Activated CD4-positive, alpha-beta T cell treated with anti-CD3 and anti-CD28 coated beads, Interleukin-2, amount 50 U/mL, for 4 hours (primary cell): ENCODE results near the gene TLL2.
A peak's percentile ranks its signal among the peaks of the same experiment; 100 is the strongest.

ENCODE experiments used
- DNase-seq, 2 experiments: peaks; one replicate each; pipeline ENCODE4 v3.0.0-alpha.2; 2020

TLL2 gene

DNA sequence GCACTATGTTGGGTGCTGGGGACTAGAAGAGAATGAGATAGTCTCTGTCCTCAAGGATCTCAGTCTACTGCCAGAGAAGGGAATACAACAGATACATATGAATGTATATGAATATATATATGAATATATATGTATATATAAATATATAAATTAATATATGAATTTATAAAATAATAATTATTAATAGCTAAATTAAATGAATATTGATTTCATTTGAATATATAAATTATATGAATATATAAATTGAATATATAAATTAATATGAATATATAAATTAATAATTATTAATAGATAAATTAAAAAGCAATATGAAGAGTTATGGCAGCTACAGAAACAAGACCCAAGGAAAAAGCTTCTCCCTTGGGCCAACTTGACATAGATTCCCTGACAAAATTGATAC lies 95.1 kb downstream of the TLL2 start:
- no peak for DNase-seq

DNA sequence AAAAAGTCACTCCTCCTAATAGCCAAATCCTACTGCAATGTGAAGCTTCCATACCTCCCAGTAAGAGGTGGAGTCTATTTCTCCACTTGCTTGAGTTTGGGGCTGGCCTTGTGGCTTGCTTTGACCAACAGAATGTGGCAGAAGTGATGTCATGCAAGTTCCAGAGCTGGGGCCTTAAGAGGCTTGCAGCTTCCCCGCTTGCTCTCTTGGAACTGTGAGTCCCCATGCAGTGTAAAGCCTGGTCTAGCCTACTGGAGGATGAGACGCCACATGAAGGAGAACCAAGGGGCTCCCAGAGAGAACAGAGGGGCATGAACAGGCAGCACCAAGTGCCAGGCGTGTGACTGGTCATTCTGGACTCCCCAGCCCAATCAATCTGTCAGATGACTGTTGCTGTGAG lies 96.3 kb downstream of the TLL2 start:
- DNase-seq, result no peak

DNA sequence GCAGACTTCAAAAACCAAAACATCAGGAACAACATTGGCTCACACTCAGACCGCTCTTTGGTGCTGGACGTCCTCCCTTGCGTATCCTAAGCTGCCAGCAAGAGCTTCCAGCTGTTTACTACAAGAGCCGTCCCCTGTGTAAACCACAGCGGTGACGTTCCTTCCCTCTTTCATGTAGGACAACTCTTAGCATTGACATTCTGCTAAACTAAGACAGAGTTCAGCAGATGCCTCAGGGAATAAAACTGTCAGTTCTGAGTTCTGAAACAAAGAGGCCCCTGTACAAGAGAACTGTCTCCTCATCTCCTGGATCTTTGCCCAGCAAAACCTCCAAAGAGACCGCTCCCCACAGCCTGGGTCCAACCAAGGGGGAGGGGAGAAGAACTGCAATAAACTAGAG lies 97.1 kb downstream of the TLL2 start:
- DNase-seq, result no peak

DNA sequence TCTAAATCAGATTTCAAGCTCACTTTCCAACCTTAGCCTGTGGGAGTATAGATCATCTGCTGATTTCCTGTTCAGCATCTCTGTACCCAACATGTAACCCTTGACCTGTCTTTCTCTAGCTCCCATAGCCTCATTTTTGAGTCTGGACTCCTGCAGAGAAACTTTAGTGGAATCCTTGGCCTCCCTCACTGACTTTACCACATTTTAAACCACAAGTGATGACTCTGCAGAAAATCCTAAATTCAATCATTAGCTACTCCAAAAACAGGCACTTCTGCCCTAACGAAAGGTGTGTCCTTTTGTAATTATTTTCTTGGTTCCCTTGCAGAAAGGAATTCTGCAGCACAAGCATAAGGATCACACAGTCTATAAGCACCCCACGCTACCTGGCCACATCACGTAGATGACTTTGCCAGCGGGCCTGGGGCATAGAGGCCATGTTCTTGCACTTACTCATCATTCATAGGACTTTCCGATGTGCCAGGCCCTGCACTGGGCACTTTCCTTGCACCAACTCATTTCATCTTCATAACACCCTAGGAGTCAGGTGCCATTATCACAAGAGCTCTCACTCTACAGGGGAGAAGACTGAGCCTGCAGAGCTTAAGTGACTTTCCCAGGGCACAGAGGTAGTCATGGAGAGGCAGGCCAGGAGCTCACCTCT lies 97.7 kb downstream of the TLL2 start:
- DNase-seq, result no peak

DNA sequence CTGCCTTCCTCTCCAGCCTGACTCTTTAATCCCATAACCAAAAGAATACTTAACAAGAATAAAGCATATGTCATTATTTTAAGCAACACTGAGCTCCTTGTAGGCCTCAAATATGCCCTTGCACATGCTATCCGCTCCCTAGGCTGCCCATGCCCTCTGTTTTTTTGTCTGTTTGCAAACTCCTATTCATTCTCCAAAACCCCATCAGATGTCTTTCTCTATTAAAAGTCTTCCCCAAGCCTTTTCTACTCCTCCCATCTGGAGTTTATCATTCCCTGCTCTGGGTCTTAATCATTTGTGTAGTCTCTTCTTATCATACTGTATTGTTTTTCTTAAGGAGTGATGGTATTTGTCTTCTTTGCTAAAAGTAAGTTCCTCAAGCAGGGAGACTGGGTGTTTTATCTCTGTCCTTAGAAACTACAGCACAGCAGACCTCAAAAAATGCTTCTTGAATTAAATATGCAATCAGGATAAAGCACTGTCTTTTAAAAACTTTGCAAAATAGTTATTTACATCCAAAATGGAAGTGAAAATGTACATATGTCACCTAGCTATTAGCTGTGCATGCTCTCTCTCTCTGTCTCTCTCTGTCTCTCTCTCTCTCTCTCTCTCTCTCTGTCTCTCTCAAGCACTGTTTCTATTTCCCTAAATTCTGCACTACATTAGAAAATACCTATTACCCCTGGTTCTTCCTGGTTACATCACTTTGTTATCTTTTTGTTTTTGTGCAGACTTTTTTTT lies 98.4 kb downstream of the TLL2 start:
- no peak for DNase-seq

DNA sequence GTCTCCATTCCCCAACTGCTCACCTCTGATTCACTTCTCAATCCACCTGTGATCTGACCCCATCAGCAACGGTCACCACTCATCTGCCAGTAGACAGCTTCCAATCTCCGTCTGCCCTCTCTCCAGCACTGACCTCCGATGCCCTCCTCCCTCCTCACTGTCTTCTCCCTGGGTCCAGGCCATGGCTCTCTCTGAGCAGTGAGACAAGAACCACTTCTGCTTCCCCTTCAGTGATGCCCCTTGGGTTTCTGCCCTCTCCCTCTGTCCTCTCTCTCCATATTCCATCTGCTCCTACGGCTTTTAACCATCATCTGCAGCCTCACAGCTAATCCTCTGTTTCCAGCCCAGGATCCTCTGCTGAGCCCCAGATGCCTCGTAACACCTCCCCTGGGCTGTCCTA lies 99.4 kb downstream of the TLL2 start:
- no peak for DNase-seq

DNA sequence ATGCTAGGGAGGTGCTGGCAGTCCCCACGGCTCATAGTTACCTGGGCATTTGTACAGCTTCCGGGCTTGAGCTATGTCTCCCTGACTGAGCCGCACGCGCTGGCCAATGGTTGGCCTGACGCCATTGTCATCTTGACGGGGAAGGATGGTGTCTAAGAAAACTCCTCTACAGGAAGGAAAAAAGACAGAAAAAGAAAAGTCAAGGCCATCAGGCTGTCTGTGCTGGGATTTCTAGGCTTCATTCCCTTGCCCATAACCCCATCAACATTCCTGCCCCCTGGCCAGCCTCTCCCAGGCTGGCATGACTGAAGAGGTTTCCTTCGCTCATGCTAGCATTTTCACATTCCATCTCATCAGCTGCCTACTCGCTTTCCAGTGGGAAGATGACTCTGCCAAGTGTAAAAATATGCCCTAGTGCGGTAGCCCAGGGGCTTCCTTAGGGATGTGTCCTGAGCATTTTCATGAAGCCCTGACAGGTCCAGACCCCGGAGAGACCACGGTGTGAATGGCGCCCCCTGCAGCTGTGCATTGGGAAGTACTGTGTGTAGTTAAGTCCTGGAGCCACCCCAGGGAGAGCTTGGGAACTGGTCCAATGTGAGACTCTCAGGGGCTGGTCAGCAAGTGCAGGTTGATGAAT lies 100.5 kb downstream of the TLL2 start:
- DNase-seq, result no peak

DNA sequence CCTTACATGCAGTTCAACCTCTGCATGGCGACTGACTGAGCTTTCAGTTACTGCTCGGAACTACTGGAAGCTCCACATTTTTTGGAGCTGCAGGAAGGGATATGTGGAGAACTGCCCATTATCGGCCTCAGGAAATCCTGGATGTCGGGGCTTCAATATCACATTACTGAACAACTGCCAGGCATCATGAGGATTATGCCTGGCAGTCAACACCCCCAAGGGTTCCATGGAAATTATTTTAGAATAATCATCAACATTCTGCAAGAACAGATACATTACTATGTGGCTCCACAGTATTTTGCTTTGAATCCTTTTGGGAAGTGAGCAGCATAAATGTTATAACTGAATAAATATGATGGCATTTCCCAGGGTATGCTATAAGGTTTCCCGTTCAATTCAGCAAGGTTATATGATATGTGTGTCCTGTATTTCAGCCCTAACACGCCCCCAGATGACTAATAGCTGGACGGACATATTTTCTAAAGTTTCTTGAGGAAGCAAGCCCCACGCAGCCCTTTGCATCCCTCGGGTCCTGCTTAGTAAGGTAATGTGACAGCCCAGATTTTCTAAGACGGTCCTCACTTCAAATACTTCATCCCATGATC lies 101.9 kb downstream of the TLL2 start:
- no peak for DNase-seq

DNA sequence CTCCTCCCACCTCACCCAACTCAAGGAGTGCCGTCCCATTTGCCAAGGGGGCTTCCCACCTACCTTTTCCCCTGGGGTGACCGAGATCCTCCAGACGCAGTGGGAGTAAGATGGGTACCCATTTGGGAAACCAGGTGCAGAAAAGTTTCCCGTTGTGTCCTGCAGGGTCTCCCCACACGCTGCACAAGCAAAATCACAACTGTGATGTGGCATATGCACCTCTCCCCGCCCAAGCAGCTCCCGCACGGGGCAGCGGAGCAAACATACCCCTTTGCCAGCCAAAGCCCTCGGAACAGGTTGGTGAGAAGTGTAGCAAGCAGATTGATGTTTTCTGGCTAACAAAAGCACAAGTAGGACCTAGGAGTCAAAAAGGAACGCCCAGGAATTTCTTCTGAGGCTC lies 103.4 kb downstream of the TLL2 start:
- DNase-seq, result no peak

DNA sequence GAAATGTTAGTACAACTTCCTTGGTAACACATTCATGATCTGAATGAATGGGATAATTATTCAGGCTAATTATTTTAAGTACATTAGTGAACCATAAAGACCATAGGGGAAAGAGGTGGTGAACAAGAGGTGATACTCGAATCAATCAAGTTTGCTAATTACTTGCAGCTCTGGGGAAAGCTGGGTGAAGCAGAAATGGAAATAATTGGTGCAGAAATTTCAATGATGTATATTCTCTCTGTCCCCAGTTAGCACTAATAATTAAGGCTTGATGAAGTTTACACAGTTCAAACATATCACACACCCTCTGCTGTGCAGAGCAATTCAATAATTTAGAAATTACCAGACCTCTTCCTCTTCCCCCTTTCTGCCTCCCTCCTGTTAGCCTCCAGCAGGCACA lies 105.5 kb downstream of the TLL2 start:
- DNase-seq, result no peak

DNA sequence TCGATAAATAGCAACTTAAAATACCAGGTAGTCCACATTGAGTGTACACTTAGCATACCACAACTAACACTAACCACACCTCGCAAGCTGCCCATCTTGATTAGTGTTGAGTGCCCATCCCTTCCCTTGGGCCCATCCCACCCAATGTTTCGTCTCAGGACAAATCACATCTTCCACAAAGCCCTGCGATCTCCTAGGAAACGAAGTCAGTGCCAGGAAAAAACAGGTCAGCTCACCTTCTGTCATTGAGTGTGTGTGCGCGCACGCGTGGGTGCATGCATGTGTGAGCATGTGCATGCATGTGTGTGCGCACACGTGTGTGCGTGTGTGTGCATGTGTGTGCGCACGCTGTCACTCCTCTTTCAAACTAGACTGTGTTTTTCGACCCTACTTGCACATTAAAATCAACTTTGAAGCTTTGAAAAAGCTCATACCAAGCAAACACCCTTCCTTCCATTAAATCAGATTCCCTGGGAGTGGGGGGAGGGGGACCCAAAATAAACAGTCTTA lies 106.1 kb downstream of the TLL2 start:
- DNase-seq, result no peak

DNA sequence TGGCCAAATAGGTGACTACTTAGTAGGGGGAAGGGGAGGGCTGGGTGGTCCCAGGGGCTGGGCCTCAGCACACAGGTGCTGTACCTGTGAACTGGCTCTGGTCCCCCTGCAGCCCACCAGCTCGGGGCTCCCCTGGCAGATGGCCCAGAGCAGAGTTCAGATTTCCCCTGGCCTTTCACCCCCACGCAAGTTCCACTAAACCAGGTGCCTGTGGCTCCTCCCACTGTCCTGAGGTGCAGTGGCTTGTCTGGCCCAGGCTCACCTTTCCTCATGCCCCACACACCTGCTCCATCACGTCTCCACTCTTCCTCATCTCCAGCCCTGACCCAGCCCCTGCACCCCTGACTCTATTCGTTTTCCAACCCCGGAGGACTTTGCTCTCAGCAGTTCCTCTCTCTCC lies 107.6 kb downstream of the TLL2 start:
- no peak for DNase-seq

DNA sequence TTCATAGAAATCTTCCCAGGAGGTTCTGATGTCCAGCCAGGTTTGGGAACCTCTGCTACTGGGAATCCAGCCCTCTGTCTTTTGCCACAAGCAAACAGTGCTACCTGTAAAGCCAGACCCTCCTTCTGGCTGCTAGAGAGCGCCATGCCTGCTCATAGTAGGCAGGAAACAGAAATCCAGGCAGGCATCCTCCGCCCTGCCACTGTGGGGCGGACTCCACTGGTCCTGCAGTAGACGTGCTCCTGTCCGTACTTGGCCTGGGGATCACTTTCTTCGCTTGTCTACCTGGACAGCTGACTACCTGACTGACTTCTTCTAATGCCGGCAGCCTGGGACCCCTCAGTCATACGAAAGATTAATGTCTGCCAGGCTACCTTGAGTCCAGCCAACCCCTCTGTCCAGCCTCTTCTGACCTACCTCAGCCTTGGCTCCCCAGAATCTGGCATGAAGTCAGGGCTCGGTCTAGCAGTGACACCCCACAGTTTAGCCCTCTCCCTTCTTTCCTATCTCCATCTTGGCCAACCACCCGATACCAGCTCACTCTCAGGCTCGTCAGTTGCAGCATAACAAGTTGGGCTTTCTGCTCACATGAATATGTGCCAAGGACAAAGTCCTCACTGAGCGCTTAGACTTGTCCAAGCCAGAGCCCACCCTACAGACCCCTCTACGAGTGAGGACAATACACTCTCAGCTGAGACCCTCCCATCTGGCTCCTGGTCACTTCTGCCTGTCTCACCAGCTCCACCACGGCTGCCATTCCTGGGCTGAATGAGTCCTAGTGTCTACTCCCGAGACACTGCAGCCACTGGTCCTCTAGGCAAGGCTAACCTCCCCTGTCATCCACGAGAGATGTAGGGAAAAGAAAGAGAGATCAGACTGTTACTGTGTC lies 111.1 kb downstream of the TLL2 start:
- no peak for DNase-seq

DNA sequence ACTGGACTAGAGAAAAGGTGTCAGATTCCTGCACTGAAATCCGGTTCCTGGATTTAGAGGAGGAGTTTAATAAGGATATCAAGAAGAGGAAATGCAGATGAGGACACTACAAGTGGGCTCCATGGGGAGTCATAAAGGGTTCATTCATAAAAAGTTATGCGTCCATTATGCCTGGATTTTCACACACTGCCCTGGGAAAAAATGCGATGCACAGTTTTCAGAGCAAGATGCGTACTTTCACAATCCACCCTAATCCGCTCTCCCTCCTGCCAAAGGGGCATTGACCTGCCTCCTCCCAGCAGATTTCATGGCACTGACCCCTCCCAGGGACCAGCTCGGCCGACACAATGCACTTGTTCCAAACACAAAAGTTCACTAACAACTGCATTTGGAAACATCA lies 112.7 kb downstream of the TLL2 start:
- no peak for DNase-seq

DNA sequence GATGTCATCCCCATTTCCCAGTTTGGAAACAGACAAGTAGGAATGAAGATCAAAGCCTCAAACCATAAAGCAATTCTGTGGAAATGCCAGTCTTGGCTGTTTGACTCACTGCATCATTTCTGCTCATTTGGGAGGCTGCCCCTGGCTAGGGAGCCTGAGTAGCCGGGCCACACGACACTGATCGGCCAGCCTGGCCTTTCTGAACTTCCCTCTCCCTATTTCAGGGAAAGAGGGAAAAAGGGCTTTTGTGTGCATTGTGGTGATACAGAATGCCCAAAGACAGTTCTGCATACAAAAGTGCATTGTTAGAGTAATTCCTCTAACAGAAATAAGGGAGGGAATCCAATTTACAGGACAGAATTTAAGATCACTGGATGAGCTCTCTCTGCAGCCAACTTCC lies 113.3 kb downstream of the TLL2 start:
- DNase-seq, result no peak

DNA sequence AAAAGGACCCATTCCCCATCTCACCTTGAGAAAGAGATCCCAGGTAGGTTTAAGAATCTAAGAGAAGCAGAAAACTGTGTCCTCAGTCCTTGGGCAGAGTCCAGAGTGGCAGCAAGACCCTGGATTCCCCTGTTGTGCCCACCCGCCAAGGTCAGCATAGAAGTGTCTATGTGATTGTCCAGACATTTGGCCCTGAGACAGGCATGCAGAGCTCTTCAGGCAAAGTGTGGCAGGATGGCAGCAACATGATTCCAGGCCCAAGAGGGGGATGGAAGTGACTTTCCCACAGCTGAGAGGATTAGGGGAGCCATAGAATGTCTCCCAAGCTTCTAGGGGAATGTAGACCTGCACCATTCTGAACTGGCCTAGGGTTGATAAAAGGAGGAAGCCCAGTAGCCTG lies 115.8 kb downstream of the TLL2 start:
- DNase-seq, result no peak

DNA sequence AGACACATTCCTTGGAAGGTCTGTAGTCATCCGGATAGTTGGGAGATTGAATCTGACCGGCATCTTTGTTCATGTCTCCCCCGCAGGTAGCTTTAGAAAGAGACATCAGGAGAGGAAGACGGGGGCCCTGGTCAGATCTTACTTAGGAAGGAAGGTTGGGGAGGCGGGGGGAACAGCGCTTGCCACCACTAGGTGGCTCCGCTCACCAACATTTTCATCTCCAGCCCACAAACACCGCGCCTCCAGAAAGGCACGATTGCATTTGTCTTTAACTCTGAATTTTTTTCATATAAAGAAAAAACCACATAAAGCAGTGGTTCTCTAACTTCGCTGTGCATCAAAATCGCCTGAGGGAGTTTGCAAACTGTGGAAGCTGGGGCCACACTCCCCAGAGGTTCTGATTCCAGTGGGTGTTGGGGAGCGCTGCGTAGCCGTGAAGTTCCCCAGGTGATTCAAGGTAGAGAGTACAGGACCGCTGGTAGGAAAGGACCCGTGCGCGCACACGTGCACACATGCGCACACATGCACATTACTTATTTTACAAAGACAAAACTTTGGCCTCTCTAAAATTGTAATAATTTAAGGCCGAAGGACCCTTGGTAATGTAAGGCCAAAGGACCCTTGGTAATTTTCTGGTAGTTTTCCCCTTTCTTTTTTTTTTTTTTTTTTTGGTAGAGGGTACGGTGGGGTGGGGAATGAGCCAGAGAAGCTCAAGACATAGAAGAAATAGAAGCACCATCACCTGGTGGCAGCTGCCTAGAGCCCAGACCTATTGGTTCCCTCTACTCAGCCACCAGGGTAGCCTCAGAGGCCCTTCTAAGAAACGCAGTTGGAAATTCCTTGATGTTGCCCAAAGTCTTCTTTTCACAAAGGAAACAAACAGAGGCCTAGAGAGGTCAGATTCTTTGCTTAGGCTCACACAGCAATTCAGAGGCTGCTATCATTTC lies 117.5 kb downstream of the TLL2 start:
- peak; percentile 37 to 44 for DNase-seq

DNA sequence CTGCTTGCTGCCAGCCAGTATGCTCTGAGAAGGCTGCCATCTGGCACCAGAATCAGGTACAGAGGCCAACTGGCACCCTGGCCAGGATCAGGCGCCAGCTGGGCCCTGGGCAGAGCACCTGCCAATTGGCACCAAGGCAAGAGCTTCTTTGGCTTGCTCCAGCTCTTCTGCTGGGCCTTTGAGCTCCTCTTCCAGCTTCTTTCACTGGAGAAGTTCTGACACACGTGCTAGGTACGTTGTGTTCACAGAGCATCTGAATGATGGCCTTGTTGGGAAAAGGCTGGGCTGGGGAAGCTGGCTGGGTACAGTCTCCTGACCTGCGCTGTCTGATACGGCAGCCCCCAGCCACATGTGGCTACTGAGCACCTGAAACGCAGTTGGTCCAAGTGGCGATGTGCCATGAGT lies 123.3 kb downstream of the TLL2 start:
- DNase-seq, result no peak

DNA sequence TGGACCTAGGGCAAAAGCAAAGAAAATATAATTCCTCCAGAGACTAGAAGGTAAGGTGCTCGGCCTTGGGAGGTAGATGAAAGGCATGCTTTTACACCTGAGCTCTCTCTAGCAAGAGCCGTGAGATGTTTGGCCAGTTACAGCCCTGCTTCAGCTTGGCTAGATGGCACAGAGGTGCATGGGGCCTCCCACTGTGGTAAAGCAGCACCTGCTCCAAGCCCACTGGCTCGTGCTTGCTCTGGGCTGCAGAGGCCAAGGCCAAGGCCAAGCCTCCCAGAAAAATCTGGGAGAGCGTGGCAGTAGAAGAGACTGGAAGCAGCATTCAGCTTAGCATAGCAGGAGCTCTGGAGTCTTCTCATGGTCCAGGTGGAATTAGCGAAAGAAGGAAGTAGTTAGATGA lies 123.9 kb downstream of the TLL2 start:
- no peak for DNase-seq

DNA sequence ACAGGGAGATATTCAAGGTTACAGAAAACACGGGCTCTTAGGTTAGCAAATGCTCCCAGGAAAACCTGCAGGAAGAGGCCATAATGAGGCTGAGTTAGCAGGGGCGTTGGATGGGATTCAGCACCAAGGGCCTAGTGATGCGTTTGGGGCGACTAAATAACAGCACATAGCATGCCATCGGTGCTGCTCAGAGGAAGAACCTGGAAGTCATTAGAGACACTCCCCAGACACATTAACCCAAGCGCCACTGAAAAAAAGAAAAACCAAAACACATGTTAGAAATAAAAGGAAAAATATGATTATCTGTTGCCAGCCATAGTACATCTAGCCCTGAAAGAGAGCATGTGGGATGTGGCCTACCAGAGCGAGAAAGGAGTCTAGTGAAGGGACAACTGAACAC lies 126.1 kb downstream of the TLL2 start:
- no peak for DNase-seq

DNA sequence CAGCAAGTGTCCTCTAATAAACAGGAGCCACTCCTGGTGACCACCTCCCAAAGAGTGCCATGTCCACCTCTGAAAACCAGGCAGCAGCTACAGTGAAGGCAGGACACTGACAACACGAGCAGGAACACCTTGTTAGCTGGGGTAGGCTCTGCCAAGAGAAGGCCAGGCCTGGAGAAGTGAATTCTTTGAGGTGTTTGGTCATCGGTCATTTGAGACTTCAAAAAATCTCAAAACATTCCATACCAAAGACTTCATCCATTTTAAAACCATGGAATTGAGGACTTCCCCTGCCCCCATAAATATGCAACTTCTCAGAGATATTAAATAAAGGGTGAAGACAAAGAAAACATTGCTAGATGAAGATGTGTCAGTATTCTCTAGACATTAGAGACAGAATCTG lies 126.6 kb downstream of the TLL2 start:
- no peak for DNase-seq

DNA sequence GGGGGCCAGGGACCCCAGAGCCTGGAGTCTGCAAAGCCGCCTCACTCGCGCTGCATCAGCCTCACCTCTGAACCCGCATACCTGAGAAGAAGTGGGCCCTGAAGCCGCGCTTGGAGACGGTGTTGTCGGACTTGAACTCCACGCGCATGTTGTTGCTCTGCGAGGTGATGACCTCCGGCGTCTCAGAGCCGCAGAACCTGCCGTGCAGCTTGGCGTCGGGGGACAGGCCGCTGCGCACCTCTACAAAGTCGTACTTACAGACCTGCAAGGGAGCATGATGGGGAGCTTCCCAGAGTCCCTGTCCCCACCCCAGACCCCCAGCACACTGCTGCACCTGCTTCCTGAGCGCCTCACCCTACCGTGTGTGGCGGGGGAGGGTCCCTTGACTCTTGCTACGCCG lies 129.2 kb downstream of the TLL2 start:
- no peak for DNase-seq
